SW 1271 (cell line): ENCODE measurements around the gene SLC29A1.

ENCODE experiments used
- DNase-seq, 2 experiments: peaks; one replicate each; lab custom pipeline; 2025; lab: John Stamatoyannopoulos, UW

The SLC29A1 gene

GRCh38 chr6:44255105-44255808, 31.9 kb downstream of the SLC29A1 start:
- no peak for DNase-seq

DNA sequence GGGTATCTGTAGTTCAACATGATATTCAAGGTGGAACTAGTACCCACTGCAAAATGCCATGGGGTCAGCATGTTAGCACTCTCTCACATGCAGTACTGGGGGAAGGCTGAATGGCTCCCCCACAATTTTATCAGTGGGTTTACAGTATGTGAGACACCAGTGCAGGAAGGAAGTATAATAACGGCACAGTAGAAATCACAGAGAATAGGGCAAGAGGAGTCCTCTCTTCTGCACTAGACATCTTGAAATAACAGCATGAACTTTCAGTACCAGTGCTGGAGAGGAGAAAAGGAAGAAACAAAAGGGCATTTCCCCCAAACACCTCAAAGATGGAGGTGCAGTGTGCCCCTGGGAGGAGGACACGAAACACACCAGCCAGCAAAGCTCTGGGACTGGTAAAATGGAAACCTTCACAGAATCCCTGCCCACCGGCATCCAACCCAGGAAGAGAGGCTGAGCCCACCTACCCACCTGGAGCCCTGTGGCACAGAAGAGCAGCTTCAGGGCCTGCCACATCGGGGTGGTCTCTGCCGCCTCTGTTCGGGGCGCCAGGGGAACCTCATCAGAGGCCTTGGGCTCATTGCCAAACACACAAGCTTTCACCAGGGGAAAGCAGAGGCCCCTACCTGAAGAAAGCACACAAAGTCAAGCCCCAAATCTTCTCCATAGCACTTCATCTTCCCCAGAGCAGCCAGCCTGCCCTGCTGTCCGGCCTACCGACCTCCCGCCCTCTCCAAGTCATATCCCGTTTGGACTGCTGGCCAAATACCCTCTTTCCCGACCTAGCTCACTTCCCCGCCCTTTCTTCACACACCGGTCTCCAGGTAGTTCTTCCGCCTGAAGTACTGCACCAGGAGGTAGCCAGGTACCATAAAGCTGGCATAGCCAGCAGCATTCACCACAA, 32.7 kb downstream of the SLC29A1 start:
- no peak for DNase-seq

DNA sequence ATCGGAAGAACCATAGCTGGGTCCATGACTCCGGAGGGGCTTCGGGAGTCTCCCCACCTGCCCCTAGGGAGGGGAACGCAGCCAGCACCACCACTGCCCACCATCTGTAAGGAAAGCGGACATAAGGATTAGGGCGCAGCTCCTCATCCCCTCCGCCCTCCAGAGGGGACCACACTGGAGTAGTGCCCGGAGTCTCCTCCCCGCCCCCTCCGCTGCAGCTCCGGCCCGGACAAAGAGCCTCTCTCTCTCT, 33.3 kb downstream of the SLC29A1 start:
- no peak for DNase-seq

DNA sequence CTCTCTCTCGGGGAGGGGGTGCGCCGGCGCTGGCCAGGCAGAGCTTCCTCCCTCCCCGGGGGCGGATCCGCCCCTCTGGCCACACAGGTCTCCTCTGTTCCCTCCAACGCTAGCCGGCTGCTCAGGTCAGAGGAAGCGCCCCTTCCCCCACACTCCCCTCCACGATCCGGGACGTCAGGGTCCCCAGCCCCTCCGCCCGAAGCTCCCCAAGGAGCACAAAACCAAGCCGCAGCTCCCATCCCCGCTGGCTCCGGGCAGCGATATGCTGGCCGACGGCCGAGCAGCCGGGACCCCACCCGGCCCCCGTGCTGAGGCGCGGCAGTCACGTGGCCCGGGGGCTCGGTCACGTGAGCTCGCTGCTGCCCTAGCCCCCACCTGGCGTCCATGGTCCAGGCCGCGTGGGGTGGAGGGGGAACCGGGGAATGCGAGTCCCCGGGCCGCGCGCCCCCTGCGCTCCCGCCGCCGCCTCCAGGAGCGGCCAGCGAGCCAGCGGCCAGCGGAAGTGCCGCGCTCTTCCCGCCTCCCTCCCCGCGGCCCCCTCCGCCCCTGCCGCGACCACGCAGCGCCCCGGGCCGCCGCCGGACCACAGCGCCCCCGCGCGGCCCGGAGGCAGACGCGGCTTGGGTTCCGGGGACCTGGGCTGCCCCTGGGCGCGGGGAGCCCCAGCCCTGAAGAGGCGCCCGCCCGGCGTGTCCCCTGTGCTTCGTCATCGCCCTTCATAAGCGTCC, 33.8 kb downstream of the SLC29A1 start, which contains the start of gene SLC35B2:
SLC35B2 (minus strand) TSS at position 504 of the 728 bp plus-strand sequence; CDS start at position 386, 118 bp downstream.
- DNase-seq, result peak; percentile 51 to 82

- no peak for DNase-seq
Observed at GRCh38 chr6:44257753-44258324, 34.4 kb downstream of the SLC29A1 start.

DNA sequence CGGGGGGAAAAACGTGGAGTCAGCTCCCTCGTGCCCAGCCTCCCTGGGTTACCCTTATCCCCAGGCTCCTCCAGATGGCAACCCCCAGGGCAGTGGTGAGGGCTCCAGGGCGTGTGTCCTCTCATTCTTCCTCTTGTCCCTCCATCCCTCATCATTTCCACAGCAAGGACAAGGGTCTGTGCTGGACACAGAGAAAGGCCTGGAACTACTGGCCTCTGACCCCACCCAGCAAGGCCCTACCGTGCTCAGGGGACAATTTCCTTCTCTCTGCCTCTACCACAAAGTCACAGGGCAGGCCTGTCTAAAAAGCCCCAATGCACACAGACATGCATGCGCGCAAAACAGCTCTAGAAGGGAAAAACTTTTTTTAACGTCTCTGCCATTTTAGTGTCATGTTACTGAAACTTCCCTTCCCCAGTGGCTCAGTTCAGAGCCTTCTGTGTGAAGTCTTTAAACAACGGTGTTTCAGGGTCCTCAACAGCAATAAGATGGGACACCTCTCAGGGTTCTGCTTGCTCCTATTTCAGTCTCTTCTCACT, 35.0 kb downstream of the SLC29A1 start:
- no peak for DNase-seq

GRCh38 chr6:44258921-44259320, 35.5 kb downstream of the SLC29A1 start:
- DNase-seq, result no peak

DNA sequence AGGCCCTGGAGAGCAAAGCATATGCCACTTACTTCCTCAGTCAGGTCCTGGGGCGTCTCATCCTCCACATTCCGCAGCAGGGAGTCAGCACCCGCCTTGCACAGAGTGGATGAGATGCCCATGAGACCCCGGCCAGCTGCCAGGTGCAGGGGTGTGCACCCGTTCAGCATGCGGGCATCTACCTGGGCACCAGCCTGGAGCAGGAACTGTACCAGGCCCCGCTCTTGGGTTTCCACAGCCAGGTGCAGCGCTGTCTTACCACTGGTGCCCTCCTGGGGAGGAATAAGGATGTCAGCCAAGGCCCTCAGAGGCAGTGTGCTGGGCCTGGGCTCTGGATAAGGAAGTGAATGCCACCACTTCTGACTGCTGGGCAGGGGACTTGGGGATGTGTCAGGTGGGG, 36.6 kb downstream of the SLC29A1 start:
- no peak for DNase-seq

- DNase-seq, result no peak
Observed at GRCh38 chr6:44260451-44261297, 37.3 kb downstream of the SLC29A1 start.

DNA sequence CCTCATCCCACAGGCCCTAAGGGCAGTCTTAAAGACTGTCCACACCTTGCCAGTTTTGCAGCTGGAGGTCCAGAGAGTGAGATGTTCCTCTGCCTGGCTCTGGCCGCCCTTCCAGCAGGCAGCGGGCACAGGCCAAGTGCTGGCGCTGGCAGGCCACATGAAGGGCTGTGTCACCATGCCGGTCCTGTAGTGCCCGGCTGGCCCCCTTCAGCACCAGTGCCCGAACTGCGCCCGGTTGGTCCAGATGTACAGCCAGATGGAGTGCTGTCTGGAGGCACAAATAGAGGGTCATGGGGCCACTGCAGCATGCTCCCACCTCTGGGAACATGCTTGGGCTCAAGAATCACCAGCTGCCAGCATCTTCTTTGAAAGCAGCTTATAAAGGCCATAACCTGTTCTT, 38.2 kb downstream of the SLC29A1 start:
- no peak for DNase-seq

DNA sequence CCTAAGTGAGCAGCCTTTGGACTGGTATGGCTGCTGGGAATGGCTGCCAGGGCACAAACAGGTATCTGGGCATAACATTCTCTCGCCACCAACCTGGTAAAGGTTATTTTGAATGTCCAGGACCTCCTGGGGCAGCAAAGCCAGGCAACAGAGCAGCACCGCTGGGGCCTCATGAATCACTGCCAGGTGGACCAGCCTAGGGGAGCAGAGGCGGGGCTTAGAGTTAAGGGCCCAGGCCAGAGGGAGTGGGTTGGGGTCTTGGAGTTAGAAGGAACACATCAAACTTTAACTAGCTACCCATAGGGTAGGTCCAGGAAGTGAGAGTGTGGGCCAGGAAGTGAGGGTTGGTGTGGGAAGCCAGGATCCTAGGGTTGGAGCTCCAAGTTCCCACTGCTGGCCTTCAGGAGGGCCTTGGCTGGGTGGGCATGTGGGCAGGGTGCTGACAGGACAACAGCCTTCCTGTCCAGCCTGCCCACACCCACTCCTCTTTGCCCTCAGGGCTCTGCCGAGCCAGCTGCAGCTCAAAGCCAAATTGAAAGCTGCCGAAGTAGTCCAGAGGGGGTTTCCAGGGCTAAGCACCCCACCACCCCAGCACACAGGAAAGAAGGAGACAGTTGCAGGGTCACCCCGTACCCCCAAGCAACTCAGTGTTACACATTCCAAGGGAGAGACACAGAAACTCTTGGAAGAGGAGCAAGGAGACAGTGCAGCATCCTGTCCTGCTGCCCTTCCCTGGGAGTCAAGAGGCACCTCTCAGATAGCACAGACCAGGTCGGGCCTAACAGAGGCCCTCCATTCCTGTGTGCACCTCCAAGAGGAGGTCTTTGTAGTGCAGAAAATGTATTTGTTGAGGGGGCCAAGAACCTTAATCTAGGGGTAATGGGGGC, 39.3 kb downstream of the SLC29A1 start:
- no peak for DNase-seq

GRCh38 chr6:44263354-44264100, 40.1 kb downstream of the SLC29A1 start:
- peak in 1 of 2 experiments; percentile 35 for DNase-seq

DNA sequence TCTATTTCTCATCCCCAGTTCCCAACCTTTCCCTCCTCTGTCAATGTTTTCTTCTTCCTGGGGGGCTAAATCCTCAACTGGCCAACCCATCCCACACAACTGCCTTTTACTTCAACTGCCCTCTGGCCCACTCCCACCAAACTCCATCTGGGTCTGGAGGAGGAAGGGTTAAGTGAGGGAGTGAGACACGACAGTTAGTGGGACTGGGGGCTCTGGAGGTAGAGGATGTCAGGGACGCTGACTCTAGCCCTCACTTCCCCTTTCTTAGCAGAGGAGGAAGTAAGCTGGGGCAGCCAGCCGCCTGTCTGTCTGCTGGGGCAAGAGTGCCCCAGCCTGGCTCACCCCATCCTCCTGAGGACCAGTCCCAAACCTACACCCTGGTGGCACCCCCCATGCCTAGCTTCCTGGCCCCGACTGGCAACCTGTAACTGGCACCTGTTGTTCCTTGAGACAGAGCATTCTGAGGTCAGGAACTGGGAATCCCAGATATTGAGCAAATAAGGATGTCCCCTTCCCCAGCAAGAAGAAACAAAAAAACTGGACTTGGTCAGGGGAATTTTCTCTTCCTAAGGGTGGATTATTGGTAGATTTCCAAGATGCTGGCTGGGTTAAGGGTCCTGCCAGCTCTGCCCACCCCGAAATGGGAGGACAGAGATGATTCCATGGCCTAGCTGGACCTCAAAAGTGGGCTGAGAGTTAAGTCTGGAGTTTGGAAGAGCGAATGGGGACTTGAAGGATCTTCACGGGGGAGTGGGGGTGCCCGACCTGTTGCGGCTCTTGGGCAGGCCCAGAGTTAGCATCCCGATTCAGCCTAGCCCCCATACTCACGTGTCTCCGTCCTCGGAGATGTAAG, 41.0 kb downstream of the SLC29A1 start:
- no peak for DNase-seq

DNA sequence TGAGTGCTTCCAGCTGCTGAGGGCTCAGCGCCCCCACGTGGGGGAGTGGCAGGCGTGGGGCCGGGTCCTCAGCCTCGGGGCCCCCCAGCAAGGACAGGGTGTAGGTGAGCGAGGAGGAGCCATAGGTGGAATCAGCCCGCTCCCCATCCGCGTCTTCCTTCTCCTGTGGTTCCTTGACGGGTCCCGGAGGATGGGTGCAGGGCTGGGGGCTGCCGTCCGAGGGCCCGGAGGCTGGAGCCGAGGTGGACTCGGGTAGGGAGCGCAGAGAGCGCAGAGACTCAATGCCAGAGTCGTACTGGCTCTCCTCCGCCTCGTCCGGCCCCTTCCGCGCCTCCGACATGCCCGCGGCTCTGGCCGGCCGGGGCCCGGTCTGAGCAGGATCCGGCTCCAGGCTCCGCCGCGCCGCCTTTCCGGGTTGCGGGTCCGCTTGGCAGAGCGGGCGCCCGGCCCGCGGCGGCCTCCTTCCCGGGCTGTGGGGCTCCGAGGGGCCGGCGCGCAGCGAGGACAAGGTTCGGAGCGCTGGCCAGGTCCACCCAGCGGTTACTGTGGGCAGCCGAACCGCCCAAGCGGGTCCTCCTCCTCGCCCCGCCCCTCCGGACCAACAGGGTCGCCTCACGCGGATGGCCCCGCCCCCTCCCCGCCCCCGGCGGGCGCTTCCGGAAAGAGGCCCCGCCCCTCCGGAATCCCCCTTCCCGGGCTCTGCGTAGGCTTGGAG, 41.8 kb downstream of the SLC29A1 start, which contains the start of gene NFKBIE:
NFKBIE (minus strand) TSS at position 545 of the 715 bp plus-strand sequence; CDS start at position 340, 205 bp downstream.
- DNase-seq, result peak; percentile 83 to 84

DNA sequence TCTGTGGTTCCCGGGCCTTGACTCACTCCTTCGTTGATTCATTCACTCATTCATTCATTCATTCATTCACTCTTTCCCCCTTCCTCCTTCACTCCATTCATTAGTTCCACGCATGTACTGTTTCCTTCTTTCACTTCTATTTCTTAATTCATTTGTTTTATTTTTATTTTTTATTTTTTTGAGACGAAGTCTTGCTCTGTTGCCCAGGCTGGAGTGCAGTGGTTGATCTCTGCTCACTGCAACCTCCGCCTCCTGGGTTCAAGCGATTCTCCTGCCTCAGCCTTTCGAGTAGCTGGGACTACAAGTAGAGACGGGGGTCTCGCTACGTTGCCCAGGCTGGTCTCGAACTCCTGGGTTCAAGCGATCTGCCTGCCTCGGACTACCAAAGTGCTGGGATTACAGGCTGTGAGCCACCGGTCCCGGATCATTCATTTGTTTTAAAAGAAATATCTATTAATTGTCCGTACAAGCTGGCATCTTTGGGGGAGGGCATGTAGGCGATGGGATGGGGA, 42.4 kb downstream of the SLC29A1 start:
- no peak for DNase-seq

GRCh38 chr6:44266347-44266746, 43.0 kb downstream of the SLC29A1 start:
- no peak for DNase-seq

- no peak for DNase-seq
Observed at GRCh38 chr6:44267252-44267651, 43.9 kb downstream of the SLC29A1 start.
